Urinary bladder (tissue), 4 donors: Measurements from ENCODE around the gene NKX6-2. TPM values are rescaled to one million over a fixed set of nuclear protein-coding genes. Genes with fewer than 3 reads are reported as not detected.

Experiments used
- DNase-seq: peaks from one replicate; pipeline ENCODE4 v3.0.0-alpha.2; 2015; ENCODE audit errors: extremely low spot score
- H3K27ac ChIP-seq: one replicate; pipeline ENCODE4 v1.5.1; 2013; ENCODE audit warnings: low read depth, mild to moderate bottlenecking, moderate library complexity
- H3K36me3 ChIP-seq: one replicate; pipeline ENCODE4 v1.6.1; 2013; ENCODE audit warnings: mild to moderate bottlenecking, moderate library complexity; ENCODE audit not compliant: insufficient read depth
- H3K4me1 ChIP-seq: one replicate; pipeline ENCODE4 v1.6.1; 2013; ENCODE audit warnings: mild to moderate bottlenecking, moderate library complexity; ENCODE audit not compliant: insufficient read depth
- H3K4me3 ChIP-seq: one replicate; pipeline ENCODE4 v1.5.1; 2013; ENCODE audit warnings: low read depth, low read length
- WGBS: extraction: QIAGEN DNeasy Blood & Tissue Kit; methylation state at CpG from one replicate; pipeline ENCODE4 v1.1.7; 2013; 5-methylcytosine and 5-hydroxymethylcytosine counted together
- polyA plus RNA-seq: library from polyadenylated mRNA; stranded (reverse); fragments of 200-250 nt; gene quantifications from one replicate; pipeline ENCODE4 v1.2.3, GENCODE V29; 2013
- total RNA-seq: library from RNA; depleted of rRNA; stranded (reverse); fragments of >200 nt; gene quantifications from one replicate; pipeline ENCODE4 v1.2.3, GENCODE V29; 2014
- donor health status: healthy with polysubstance abuse.
- donor health status: healthy.

Gene NKX6-2
- total and polyA plus RNA-seq, 2 donors = 0.23 TPM; not detected in 1

GRCh38 chr10:132786884-132787494 lies 1.0 kb upstream of the NKX6-2 start:
- H3K4me3 ChIP-seq = no peak overlapping the region
- H3K36me3 ChIP-seq = peaks cover 2% of the 10 kb centered on the region
- H3K4me1 ChIP-seq = peaks cover 10% of the 10 kb centered on the region
- WGBS = 3% methylated on average over 80 of the region's 80 CpGs
- H3K27ac ChIP-seq = no peak overlapping the region
- no peak for DNase-seq

DNA sequence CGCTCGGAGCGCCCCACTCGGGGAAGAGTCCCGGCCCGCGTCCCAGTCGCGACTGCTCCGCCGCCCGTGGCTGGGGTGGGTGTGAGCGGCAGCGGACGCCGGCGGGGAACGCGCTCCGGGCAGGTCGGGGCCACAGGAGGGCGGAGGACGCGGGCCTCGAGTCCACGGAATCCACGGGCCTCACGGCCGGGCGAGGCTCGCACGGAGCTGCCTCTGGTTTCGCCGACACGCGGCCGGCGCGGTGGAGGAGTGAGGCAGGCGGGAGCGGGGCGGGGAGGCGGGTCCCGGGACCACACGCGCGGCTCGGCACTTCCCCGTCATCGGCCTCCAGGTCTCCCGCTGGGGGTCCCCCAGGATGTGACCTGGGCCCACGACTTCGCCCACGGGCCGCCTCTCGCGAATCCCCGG lies 533 bp upstream of the NKX6-2 start:
- Histone ChIP-seq H3K36me3 (peaks cover 6% of the 10 kb centered on the region), H3K4me3 (no peak overlapping the region), H3K27ac (no peak overlapping the region), H3K4me1 (peaks cover 10% of the 10 kb centered on the region)
- 5% methylated on average over 58 of the region's 58 CpGs for WGBS
- no peak for DNase-seq

DNA sequence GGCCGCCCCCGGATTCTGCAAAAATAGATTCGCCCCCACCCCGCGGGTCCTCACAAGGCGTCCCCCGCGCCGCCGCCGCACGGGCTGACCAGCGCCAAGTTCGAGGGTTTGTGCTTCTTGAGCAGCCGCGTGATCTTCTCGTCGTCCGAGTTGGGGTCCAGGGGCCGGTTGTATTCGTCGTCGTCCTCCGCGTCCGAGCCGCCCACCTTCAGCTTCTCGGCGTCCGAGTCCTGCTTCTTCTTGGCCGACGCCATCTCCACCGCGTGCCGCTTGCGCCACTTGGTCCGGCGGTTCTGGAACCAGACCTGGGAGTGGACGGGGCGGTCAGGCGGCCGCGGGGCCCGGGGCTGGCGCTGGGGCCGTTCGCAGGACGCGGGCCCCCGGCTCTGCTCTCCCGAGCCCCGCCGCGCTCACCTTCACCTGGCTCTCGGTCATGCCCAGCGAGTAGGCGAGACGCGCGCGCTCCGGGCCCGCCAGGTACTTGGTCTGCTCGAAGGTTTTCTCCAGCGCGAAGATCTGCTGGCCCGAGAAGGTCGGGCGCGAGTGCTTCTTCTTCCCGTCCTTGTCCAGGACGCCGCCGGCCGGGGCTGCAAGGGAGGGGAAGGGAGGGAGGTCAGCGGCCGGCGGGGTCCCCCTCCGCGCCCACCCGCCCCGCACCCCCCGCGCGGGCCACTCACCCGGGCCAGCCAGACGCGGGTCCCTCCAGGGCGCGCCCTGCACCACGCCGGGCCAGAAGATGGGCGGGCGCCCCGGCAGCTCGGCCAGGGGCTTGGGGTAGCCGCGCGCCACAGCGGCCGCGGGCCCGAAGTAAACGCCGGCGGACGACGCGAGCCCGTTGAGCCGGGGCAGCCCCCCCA lies 853 bp downstream of the NKX6-2 start:
- Histone ChIP-seq H3K4me1 (peaks cover 10% of the 10 kb centered on the region), H3K36me3 (peaks cover 6% of the 10 kb centered on the region), H3K4me3 (peak overlapping the region; percentile 27), H3K27ac (no peak overlapping the region)
- DNase-seq = no peak
- 4% methylated on average over 110 of the region's 111 CpGs for WGBS

- Histone ChIP-seq H3K4me3 (no peak overlapping the region), H3K27ac (no peak overlapping the region), H3K4me1 (peaks cover 10% of the 10 kb centered on the region), H3K36me3 (peaks cover 6% of the 10 kb centered on the region)
- DNase-seq = no peak
- 21% methylated on average over 106 of the region's 106 CpGs for WGBS
Observed at GRCh38 chr10:132783940-132784865, 1.7 kb downstream of the NKX6-2 start.

DNA sequence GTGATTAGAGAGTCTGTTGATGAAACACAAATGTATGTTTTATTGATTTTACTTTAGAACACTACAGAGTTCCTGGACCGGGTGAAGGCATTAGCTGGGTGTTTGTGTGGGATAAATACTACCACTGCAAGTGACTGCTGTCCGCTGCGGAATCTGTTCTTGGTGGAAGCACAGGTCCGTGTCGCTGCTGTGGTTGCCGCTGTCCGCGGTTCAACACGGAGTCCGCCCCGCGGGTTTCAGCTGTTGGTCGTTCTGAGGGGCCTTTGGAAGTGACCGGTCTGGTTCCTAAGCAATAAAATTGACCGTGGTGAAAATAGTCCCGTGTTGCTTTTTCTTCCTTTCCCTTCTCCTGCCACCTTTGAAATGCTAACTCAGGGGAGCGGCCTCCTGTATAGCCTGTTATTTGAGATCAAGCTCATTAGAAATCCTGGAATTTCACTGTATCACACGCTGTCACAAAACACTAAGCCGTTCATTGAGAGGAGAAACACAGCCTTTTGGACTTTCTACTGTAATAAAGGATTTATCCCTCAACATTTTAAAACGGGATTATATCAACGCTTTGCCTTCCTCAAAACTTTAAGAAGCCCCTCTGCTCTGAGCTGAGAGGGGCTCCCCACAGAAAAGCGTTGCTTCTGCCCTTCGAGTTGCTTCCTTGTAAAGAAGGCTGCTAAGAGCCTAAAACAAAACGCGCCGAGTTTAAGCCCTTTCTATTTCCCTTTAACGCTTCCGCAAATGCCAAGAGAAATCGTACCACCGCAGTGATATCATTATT lies 2.6 kb downstream of the NKX6-2 start:
- Histone ChIP-seq H3K4me1 (peaks cover 10% of the 10 kb centered on the region), H3K4me3 (no peak overlapping the region), H3K27ac (no peak overlapping the region), H3K36me3 (peaks cover 6% of the 10 kb centered on the region)
- 94% methylated on average over 30 of the region's 30 CpGs for WGBS
- DNase-seq = no peak

GRCh38 chr10:132781556-132781955 lies 4.4 kb downstream of the NKX6-2 start:
- peaks cover 4% of the 10 kb centered on the region for H3K4me1 ChIP-seq
- H3K27ac ChIP-seq = no peak overlapping the region
- H3K4me3 ChIP-seq = no peak overlapping the region
- H3K36me3 ChIP-seq = peaks cover 10% of the 10 kb centered on the region
- WGBS = 96% methylated on average over 20 of the region's 20 CpGs
- DNase-seq = no peak

GRCh38 chr10:132780356-132780755 lies 5.6 kb downstream of the NKX6-2 start:
- no peak overlapping the region for H3K4me3 ChIP-seq
- WGBS = 92% methylated on average over 12 of the region's 12 CpGs
- H3K4me1 ChIP-seq = peaks cover 4% of the 10 kb centered on the region
- DNase-seq = no peak
- H3K36me3 ChIP-seq = peaks cover 10% of the 10 kb centered on the region
- H3K27ac ChIP-seq = no peak overlapping the region

DNA sequence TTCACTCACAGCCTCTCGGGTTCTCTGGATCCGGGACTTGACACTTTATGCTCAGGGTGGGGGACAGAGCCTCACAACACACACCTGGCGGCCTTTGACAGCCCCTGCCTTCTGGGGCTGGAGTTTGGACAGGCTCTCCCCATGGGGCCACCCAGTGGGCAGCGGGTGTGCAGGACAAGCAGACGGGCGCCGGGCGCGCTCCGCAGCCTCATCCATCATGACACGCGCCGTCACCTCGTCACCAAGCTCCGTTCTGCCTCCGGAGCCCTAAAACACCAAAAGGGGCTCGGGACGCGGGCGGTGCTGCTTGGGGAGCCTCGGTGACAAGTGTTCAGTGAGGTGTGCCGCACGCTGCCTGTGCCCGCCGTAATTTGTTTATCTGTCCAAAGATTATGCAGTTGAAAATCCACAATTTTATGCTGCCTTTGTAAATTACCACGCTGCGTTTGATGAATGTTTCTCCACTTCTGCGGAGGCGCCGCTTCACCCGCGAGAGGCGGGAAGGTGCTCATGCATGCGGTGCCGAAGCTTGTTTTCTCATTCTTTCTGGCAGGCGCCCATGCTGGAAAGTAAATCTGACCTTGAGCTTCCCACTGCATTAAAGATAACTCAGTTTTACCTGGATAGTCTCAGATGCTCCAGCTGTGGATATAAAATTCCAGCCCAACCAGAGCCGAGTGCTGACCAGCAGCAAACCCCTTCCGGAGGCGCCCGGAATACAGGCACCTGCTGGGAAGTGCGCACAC lies 6.2 kb downstream of the NKX6-2 start:
- 95% methylated on average over 41 of the region's 41 CpGs for WGBS
- Histone ChIP-seq H3K4me3 (no peak overlapping the region), H3K27ac (no peak overlapping the region), H3K36me3 (peaks cover 10% of the 10 kb centered on the region), H3K4me1 (peaks cover under 1% of the 10 kb centered on the region)
- DNase-seq = no peak

DNA sequence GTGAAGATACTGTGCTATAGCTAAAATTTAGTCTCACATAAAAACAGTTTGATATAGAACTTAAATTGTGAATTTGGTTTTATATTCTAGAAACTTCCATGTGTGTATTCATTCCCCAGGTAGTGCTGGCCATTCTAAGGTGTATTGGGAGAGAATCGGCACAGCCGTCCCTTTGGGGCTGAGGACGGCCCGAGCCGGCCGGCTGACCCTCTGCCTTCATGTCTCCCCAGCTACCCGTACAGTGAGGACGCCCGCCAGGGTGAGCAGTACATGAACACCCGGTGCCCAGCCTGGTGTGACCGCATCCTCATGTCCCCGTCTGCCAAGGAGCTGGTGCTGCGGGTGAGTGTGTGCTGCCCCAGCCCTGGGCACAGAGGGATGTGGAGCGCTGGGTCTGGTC lies 8.5 kb downstream of the NKX6-2 start:
- Histone ChIP-seq H3K4me3 (no peak overlapping the region), H3K4me1 (no peaks in the 10 kb centered on the region), H3K27ac (no peak overlapping the region), H3K36me3 (peaks cover 8% of the 10 kb centered on the region)
- DNase-seq = no peak
- 92% methylated on average over 14 of the region's 14 CpGs for WGBS

- no peak for DNase-seq
- Histone ChIP-seq H3K27ac (no peak overlapping the region), H3K4me3 (no peak overlapping the region), H3K36me3 (peaks cover 7% of the 10 kb centered on the region), H3K4me1 (no peaks in the 10 kb centered on the region)
- WGBS = 97% methylated on average over 18 of the region's 18 CpGs
Observed at GRCh38 chr10:132776821-132777220, 9.1 kb downstream of the NKX6-2 start.

DNA sequence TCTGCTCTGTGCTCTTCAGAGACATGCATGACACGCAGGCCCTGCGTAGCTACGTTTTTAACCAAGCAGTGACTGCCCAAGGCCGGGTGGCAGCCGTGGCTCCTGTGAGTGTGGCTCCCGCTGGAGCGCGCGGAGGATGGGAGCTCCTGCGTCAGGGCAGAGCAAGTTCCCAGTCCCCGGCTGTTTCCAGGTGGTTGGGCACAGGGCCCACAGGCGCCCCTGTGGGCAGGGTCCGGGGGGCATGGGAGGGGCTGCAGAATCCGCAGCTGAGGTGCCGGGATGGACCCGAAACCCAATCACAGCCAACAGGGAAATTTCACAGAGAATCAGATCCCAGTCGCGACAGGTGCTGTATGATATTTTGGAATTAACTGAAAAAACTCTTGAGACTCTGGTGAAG lies 9.8 kb downstream of the NKX6-2 start:
- no peak overlapping the region for H3K4me3 ChIP-seq
- no peak for DNase-seq

More for the DNA sequence above, 9.8 kb downstream of the NKX6-2 start:
- no peaks in the 10 kb centered on the region for H3K4me1 ChIP-seq
- peaks cover 4% of the 10 kb centered on the region for H3K36me3 ChIP-seq
- 94% methylated on average over 18 of the region's 18 CpGs for WGBS
- H3K27ac ChIP-seq = no peak overlapping the region
